ENCODE results near the gene EHMT1. TPM values are rescaled to one million over a fixed set of nuclear protein-coding genes. Genes with fewer than 3 reads are reported as not detected.

Gene EHMT1
- total and polyA plus RNA-seq, 2 experiments from 2014 or later: 162 to 177 TPM

DNA sequence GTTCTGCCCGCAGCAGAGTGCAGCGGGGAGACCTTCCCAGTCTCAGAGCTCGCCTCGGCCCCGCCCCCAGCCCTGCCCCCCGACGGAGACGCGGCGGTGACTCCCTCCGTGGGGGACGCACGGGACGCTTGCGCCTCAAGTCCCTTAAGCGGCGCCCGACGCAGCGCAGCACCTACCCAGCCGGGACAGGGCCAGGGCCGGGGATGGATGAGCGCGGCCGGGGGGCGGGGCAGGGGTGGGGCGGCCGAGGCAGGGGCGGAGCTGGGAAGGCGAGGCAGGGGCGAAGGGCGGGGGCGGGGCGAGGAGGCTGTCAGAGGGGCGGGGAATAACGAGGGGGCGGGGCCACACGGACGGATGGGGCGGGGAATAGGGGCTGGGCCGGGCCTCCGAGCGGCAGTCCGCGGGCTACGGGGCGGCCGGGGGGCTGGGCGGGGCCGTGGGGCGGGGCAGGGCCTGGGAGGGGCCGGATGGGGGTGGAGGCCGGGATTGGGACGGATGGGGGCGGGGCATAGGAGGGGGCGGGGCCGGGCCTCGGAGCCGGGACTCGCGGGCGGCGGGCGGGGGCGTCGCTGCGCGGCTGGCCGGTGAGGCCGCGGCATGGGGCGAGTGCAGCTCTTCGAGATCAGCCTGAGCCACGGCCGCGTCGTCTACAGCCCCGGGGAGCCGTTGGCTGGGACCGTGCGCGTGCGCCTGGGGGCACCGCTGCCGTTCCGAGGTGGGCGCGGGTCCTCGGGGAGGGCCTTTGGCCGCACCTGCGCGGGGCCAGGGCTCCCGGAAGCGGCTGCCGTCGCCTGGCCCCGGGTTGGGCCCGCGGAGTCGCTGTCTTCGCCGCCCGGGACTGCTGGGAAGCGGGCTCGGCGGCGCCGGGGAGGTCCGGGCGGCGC, 13.4 kb upstream of the EHMT1 start, which contains the start of gene ARRDC1:
Gene ARRDC1, plus strand, starts transcription at position 566 of the 884 bp plus-strand sequence. Its CDS starts 32 bp downstream, at position 598.
- ATAC-seq: peak; percentile 80
- Mint-ChIP-seq H3K27me3 (ENCODE audit: insufficient read depth, low read depth, poor library complexity) (peaks cover 18% of the 10 kb centered on the region), H3K27ac (no peak within 1 kb of the TSS), H3K4me1 (peaks cover 18% of the 10 kb centered on the region), H3K4me3 (peak within 1 kb of the TSS; percentile 74), H3K9me3 (no peaks in the 10 kb centered on the region; the same call in 2 of the 3 replicates), H3K36me3 (ENCODE audit: low read depth) (no peaks in the 10 kb centered on the region; the same call in 2 of the 3 replicates)
- Histone ChIP-seq H3K4me2 (peak within 1 kb of the TSS; percentile 84), H3K27me3 (ENCODE audit: insufficient read depth) (peaks cover 6% of the 10 kb centered on the region), H3K27ac (ENCODE audit: low read depth) (no peak within 1 kb of the TSS), H3K36me3 (ENCODE audit: insufficient read depth) (no peaks in the 10 kb centered on the region), H3K4me1 (ENCODE audit: insufficient read depth) (peaks cover 6% of the 10 kb centered on the region; the same call in 1 of the 2 replicates), H3K9me2 (ENCODE audit: insufficient read depth) (no peaks in the 10 kb centered on the region), H2AFZ (no peak within 1 kb of the TSS), H4K20me1 (replicated peaks; ENCODE audit: insufficient read depth) (peaks cover 5% of the 10 kb centered on the region; the same call in 1 of the 2 replicates), H3K79me2 (replicated peaks; ENCODE audit: insufficient read depth) (peaks cover 7% of the 10 kb centered on the region; the same call in 1 of the 2 replicates), H3F3A (replicated peaks; ENCODE audit: low read depth) (0 out of 2 replicates have a peak, but pooled peaks cover 11% of the 10 kb centered on the region), H3K4me3 (peak within 1 kb of the TSS; percentile 69)
- TF ChIP-seq, protein P1, sequence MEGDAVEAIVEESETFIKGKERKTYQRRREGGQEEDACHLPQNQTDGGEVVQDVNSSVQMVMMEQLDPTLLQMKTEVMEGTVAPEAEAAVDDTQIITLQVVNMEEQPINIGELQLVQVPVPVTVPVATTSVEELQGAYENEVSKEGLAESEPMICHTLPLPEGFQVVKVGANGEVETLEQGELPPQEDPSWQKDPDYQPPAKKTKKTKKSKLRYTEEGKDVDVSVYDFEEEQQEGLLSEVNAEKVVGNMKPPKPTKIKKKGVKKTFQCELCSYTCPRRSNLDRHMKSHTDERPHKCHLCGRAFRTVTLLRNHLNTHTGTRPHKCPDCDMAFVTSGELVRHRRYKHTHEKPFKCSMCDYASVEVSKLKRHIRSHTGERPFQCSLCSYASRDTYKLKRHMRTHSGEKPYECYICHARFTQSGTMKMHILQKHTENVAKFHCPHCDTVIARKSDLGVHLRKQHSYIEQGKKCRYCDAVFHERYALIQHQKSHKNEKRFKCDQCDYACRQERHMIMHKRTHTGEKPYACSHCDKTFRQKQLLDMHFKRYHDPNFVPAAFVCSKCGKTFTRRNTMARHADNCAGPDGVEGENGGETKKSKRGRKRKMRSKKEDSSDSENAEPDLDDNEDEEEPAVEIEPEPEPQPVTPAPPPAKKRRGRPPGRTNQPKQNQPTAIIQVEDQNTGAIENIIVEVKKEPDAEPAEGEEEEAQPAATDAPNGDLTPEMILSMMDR (conservative IDR thresholded peaks at IDR 0.05; ENCODE audit: low read depth in 2 of 2): no peak
- TF ChIP-seq EZH2phosphoT487 (IDR thresholded peaks at IDR 0.05; ENCODE audit: unreplicated experiment) (no peak), NANOG (IDR thresholded peaks at IDR 0.05; ENCODE audit: borderline replicate concordance) (no peak), ZNF114 (CRISPR knock-in tag; IDR thresholded peaks at IDR 0.05) (no peak), JUNB (IDR thresholded peaks at IDR 0.05; ENCODE audit: unreplicated experiment) (no peak), EZH2 (IDR thresholded peaks at IDR 0.05; ENCODE audit: low read depth, unreplicated experiment) (no peak), CREB1 (CRISPR knock-in tag; IDR thresholded peaks at IDR 0.05; ENCODE audit: low read depth) (peak; percentile 50; the same call in 1 of the 2 replicates), STAT1 (IDR thresholded peaks at IDR 0.05; ENCODE audit: unreplicated experiment) (no peak), POLR2AphosphoS5 (IDR thresholded peaks at IDR 0.05; ENCODE audit: low read depth) (peak; percentile 71)
- TF ChIP-seq, protein P2, sequence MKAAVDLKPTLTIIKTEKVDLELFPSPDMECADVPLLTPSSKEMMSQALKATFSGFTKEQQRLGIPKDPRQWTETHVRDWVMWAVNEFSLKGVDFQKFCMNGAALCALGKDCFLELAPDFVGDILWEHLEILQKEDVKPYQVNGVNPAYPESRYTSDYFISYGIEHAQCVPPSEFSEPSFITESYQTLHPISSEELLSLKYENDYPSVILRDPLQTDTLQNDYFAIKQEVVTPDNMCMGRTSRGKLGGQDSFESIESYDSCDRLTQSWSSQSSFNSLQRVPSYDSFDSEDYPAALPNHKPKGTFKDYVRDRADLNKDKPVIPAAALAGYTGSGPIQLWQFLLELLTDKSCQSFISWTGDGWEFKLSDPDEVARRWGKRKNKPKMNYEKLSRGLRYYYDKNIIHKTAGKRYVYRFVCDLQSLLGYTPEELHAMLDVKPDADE (IDR thresholded peaks at IDR 0.05): no peak
- TF ChIP-seq, protein P3, sequence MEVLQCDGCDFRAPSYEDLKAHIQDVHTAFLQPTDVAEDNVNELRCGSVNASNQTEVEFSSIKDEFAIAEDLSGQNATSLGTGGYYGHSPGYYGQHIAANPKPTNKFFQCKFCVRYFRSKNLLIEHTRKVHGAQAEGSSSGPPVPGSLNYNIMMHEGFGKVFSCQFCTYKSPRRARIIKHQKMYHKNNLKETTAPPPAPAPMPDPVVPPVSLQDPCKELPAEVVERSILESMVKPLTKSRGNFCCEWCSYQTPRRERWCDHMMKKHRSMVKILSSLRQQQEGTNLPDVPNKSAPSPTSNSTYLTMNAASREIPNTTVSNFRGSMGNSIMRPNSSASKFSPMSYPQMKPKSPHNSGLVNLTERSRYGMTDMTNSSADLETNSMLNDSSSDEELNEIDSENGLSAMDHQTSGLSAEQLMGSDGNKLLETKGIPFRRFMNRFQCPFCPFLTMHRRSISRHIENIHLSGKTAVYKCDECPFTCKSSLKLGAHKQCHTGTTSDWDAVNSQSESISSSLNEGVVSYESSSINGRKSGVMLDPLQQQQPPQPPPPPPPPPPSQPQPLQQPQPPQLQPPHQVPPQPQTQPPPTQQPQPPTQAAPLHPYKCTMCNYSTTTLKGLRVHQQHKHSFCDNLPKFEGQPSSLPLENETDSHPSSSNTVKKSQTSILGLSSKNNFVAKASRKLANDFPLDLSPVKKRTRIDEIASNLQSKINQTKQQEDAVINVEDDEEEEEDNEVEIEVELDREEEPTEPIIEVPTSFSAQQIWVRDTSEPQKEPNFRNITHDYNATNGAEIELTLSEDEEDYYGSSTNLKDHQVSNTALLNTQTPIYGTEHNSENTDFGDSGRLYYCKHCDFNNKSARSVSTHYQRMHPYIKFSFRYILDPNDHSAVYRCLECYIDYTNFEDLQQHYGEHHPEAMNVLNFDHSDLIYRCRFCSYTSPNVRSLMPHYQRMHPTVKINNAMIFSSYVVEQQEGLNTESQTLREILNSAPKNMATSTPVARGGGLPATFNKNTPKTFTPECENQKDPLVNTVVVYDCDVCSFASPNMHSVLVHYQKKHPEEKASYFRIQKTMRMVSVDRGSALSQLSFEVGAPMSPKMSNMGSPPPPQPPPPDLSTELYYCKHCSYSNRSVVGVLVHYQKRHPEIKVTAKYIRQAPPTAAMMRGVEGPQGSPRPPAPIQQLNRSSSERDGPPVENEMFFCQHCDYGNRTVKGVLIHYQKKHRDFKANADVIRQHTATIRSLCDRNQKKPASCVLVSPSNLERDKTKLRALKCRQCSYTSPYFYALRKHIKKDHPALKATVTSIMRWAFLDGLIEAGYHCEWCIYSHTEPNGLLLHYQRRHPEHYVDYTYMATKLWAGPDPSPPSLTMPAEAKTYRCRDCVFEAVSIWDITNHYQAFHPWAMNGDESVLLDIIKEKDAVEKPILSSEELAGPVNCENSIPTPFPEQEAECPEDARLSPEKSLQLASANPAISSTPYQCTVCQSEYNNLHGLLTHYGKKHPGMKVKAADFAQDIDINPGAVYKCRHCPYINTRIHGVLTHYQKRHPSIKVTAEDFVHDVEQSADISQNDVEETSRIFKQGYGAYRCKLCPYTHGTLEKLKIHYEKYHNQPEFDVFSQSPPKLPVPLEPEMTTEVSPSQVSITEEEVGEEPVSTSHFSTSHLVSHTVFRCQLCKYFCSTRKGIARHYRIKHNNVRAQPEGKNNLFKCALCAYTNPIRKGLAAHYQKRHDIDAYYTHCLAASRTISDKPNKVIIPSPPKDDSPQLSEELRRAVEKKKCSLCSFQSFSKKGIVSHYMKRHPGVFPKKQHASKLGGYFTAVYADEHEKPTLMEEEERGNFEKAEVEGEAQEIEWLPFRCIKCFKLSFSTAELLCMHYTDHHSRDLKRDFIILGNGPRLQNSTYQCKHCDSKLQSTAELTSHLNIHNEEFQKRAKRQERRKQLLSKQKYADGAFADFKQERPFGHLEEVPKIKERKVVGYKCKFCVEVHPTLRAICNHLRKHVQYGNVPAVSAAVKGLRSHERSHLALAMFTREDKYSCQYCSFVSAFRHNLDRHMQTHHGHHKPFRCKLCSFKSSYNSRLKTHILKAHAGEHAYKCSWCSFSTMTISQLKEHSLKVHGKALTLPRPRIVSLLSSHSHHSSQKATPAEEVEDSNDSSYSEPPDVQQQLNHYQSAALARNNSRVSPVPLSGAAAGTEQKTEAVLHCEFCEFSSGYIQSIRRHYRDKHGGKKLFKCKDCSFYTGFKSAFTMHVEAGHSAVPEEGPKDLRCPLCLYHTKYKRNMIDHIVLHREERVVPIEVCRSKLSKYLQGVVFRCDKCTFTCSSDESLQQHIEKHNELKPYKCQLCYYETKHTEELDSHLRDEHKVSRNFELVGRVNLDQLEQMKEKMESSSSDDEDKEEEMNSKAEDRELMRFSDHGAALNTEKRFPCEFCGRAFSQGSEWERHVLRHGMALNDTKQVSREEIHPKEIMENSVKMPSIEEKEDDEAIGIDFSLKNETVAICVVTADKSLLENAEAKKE (CRISPR knock-in tag; IDR thresholded peaks at IDR 0.05): no peak
- DNase-seq (ENCODE audit: low spot score): peak; percentile 96
